Measurements from ENCODE around the gene C16orf89.
"Not testable (repeated sequence)": the region's sequence is repeated elsewhere in the genome, so short reads cannot be mapped to it uniquely, and the experiment has no call there.

Gene C16orf89

GRCh38 chr16:5078626-5079025, 12.9 kb upstream of the C16orf89 start:
- Histone ChIP-seq H3K9ac (ENCODE audit: low read length) (no peak overlapping the region), H3K4me3 (ENCODE audit: low read length) (no peak overlapping the region), H3K36me3 (ENCODE audit: control insufficient read depth, insufficient read depth, low read length) (peaks cover 11% of the 10 kb centered on the region), H3K4me1 (ENCODE audit: control insufficient read depth, insufficient read depth, low read length) (peaks cover 5% of the 10 kb centered on the region), H3K27me3 (ENCODE audit: control insufficient read depth, insufficient read depth, low read length) (no peaks in the 10 kb centered on the region), H3K9me3 (ENCODE audit: control insufficient read depth, low read length) (no peaks in the 10 kb centered on the region)

- Histone ChIP-seq H3K9ac (ENCODE audit: low read length) (no peak overlapping the region), H3K36me3 (ENCODE audit: control insufficient read depth, insufficient read depth, low read length) (peaks cover 11% of the 10 kb centered on the region), H3K4me3 (ENCODE audit: low read length) (no peak overlapping the region), H3K27me3 (ENCODE audit: control insufficient read depth, insufficient read depth, low read length) (no peaks in the 10 kb centered on the region), H3K9me3 (ENCODE audit: control insufficient read depth, low read length) (no peaks in the 10 kb centered on the region), H3K4me1 (ENCODE audit: control insufficient read depth, insufficient read depth, low read length) (peaks cover 12% of the 10 kb centered on the region)
These were observed 11.5 kb upstream of the C16orf89 start for GRCh38 chr16:5077304-5077703.

- no peaks in the 10 kb centered on the region for H3K27me3 ChIP-seq (ENCODE audit: control insufficient read depth, insufficient read depth, low read length)
- H3K9ac ChIP-seq (ENCODE audit: low read length): no peak overlapping the region
- no peaks in the 10 kb centered on the region for H3K9me3 ChIP-seq (ENCODE audit: control insufficient read depth, low read length)
- H3K36me3 ChIP-seq (ENCODE audit: control insufficient read depth, insufficient read depth, low read length): peaks cover 11% of the 10 kb centered on the region
- peaks cover 17% of the 10 kb centered on the region for H3K4me1 ChIP-seq (ENCODE audit: control insufficient read depth, insufficient read depth, low read length)
- H3K4me3 ChIP-seq (ENCODE audit: low read length): no peak overlapping the region
These were observed 9.9 kb upstream of the C16orf89 start for GRCh38 chr16:5075637-5076036.

GRCh38 chr16:5073771-5074170, 8.0 kb upstream of the C16orf89 start:
- not testable (repeated sequence) for H3K9me3 ChIP-seq (ENCODE audit: control insufficient read depth, low read length); H3K27me3 ChIP-seq (ENCODE audit: control insufficient read depth, insufficient read depth, low read length); H3K4me3 ChIP-seq (ENCODE audit: low read length); H3K9ac ChIP-seq (ENCODE audit: low read length)
- Histone ChIP-seq H3K4me1 (ENCODE audit: control insufficient read depth, insufficient read depth, low read length) (peaks cover 14% of the 10 kb centered on the region), H3K36me3 (ENCODE audit: control insufficient read depth, insufficient read depth, low read length) (peaks cover 11% of the 10 kb centered on the region)

GRCh38 chr16:5073279-5073629, 7.5 kb upstream of the C16orf89 start:
- no peak overlapping the region for H3K4me3 ChIP-seq (ENCODE audit: low read length)
- no peaks in the 10 kb centered on the region for H3K27me3 ChIP-seq (ENCODE audit: control insufficient read depth, insufficient read depth, low read length)
- H3K9ac ChIP-seq (ENCODE audit: low read length): no peak overlapping the region
- H3K9me3 ChIP-seq (ENCODE audit: control insufficient read depth, low read length): no peaks in the 10 kb centered on the region
- H3K4me1 ChIP-seq (ENCODE audit: control insufficient read depth, insufficient read depth, low read length): peaks cover 14% of the 10 kb centered on the region
- peaks cover 11% of the 10 kb centered on the region for H3K36me3 ChIP-seq (ENCODE audit: control insufficient read depth, insufficient read depth, low read length)

- Histone ChIP-seq H3K4me3 (ENCODE audit: low read length) (peak overlapping the region; percentile 54), H3K9ac (ENCODE audit: low read length) (peak overlapping the region; percentile 68)
These were observed 6.8 kb upstream of the C16orf89 start for GRCh38 chr16:5072334-5073278.

GRCh38 chr16:5071681-5072333, 6.1 kb upstream of the C16orf89 start, which contains the start of gene ALG1:
ALG1 (plus strand) TSS chr16:5071843; CDS start chr16:5071850, 7 bp downstream.
- peaks cover 11% of the 10 kb centered on the region for H3K36me3 ChIP-seq (ENCODE audit: control insufficient read depth, insufficient read depth, low read length)
- no peaks in the 10 kb centered on the region for H3K9me3 ChIP-seq (ENCODE audit: control insufficient read depth, low read length)
- peak within 1 kb of the TSS; percentile 54 for H3K4me3 ChIP-seq (ENCODE audit: low read length)
- H3K9ac ChIP-seq (ENCODE audit: low read length): peak within 1 kb of the TSS; percentile 68
- H3K27me3 ChIP-seq (ENCODE audit: control insufficient read depth, insufficient read depth, low read length): no peaks in the 10 kb centered on the region
- peaks cover 14% of the 10 kb centered on the region for H3K4me1 ChIP-seq (ENCODE audit: control insufficient read depth, insufficient read depth, low read length)

More at GRCh38 chr16:5072334-5073278, 6.8 kb upstream of the C16orf89 start:
- Histone ChIP-seq H3K4me1 (ENCODE audit: control insufficient read depth, insufficient read depth, low read length) (peaks cover 14% of the 10 kb centered on the region), H3K27me3 (ENCODE audit: control insufficient read depth, insufficient read depth, low read length) (no peaks in the 10 kb centered on the region), H3K9me3 (ENCODE audit: control insufficient read depth, low read length) (no peaks in the 10 kb centered on the region), H3K36me3 (ENCODE audit: control insufficient read depth, insufficient read depth, low read length) (peaks cover 11% of the 10 kb centered on the region)

- H3K27me3 ChIP-seq (ENCODE audit: control insufficient read depth, insufficient read depth, low read length): no peaks in the 10 kb centered on the region
- H3K4me1 ChIP-seq (ENCODE audit: control insufficient read depth, insufficient read depth, low read length): peaks cover 14% of the 10 kb centered on the region
- H3K36me3 ChIP-seq (ENCODE audit: control insufficient read depth, insufficient read depth, low read length): peaks cover 11% of the 10 kb centered on the region
- no peaks in the 10 kb centered on the region for H3K9me3 ChIP-seq (ENCODE audit: control insufficient read depth, low read length)
- H3K9ac ChIP-seq (ENCODE audit: low read length): peak overlapping the region; percentile 68
- H3K4me3 ChIP-seq (ENCODE audit: low read length): peak overlapping the region; percentile 54
These were observed 5.6 kb upstream of the C16orf89 start for GRCh38 chr16:5071341-5071680.

GRCh38 chr16:5070431-5071186, 4.9 kb upstream of the C16orf89 start:
- H3K9ac ChIP-seq (ENCODE audit: low read length): no peak overlapping the region
- H3K9me3 ChIP-seq (ENCODE audit: control insufficient read depth, low read length): no peaks in the 10 kb centered on the region
- peaks cover 8% of the 10 kb centered on the region for H3K36me3 ChIP-seq (ENCODE audit: control insufficient read depth, insufficient read depth, low read length)
- H3K4me3 ChIP-seq (ENCODE audit: low read length): no peak overlapping the region
- peaks cover 21% of the 10 kb centered on the region for H3K4me1 ChIP-seq (ENCODE audit: control insufficient read depth, insufficient read depth, low read length)
- H3K27me3 ChIP-seq (ENCODE audit: control insufficient read depth, insufficient read depth, low read length): no peaks in the 10 kb centered on the region

GRCh38 chr16:5069854-5070253, 4.1 kb upstream of the C16orf89 start:
- H3K9me3 ChIP-seq (ENCODE audit: control insufficient read depth, low read length): no peaks in the 10 kb centered on the region

GRCh38 chr16:5069048-5069447, 3.3 kb upstream of the C16orf89 start:
- Histone ChIP-seq H3K9me3 (ENCODE audit: control insufficient read depth, low read length) (no peaks in the 10 kb centered on the region), H3K27me3 (ENCODE audit: control insufficient read depth, insufficient read depth, low read length) (no peaks in the 10 kb centered on the region), H3K9ac (ENCODE audit: low read length) (no peak overlapping the region), H3K36me3 (ENCODE audit: control insufficient read depth, insufficient read depth, low read length) (no peaks in the 10 kb centered on the region), H3K4me1 (ENCODE audit: control insufficient read depth, insufficient read depth, low read length) (peaks cover 32% of the 10 kb centered on the region), H3K4me3 (ENCODE audit: low read length) (no peak overlapping the region)

More at GRCh38 chr16:5069854-5070253, 4.1 kb upstream of the C16orf89 start:
- H3K9ac ChIP-seq (ENCODE audit: low read length): no peak overlapping the region
- H3K4me1 ChIP-seq (ENCODE audit: control insufficient read depth, insufficient read depth, low read length): peaks cover 29% of the 10 kb centered on the region
- H3K36me3 ChIP-seq (ENCODE audit: control insufficient read depth, insufficient read depth, low read length): peaks cover 4% of the 10 kb centered on the region
- H3K27me3 ChIP-seq (ENCODE audit: control insufficient read depth, insufficient read depth, low read length): no peaks in the 10 kb centered on the region
- H3K4me3 ChIP-seq (ENCODE audit: low read length): no peak overlapping the region

- no peaks in the 10 kb centered on the region for H3K36me3 ChIP-seq (ENCODE audit: control insufficient read depth, insufficient read depth, low read length)
- H3K9ac ChIP-seq (ENCODE audit: low read length): no peak overlapping the region
- H3K9me3 ChIP-seq (ENCODE audit: control insufficient read depth, low read length): no peaks in the 10 kb centered on the region
- H3K4me1 ChIP-seq (ENCODE audit: control insufficient read depth, insufficient read depth, low read length): peaks cover 23% of the 10 kb centered on the region
- no peaks in the 10 kb centered on the region for H3K27me3 ChIP-seq (ENCODE audit: control insufficient read depth, insufficient read depth, low read length)
- H3K4me3 ChIP-seq (ENCODE audit: low read length): no peak overlapping the region
These were observed 755 bp upstream of the C16orf89 start for GRCh38 chr16:5066511-5066910.

All from mucosa of stomach (tissue), 1 donor.